Peyer's patch (tissue), 4 donors: ENCODE data around the gene KIF26B.

Experiments used
- CTCF ChIP-seq, 6 experiments: fragments of 450-650 bp in 4 of 6; fragments of 200-600 bp in 2 of 6; sonication (generic) in 1 of 6; IDR thresholded peaks; one replicate each; pipeline ENCODE4 v1.5.1; 2017 to 2019; ENCODE audit warnings: antibody characterized with exemption in 6 of 6, mild to moderate bottlenecking in 3 of 6, moderate library complexity in 1 of 6
- POLR2A ChIP-seq, 2 donors: fragments of 450-650 bp; IDR thresholded peaks; one replicate each; pipeline ENCODE4 v1.5.1; 2017; ENCODE audit warnings: antibody characterized with exemption in 2 of 2, mild to moderate bottlenecking in 2 of 2, moderate library complexity in 2 of 2

- TF ChIP-seq POLR2A (IDR thresholded peaks at IDR 0.05) (no peak), CTCF (IDR thresholded peaks at IDR 0.05) (no peak)
Observed at GRCh38 chr1:245510144-245510543, 355.4 kb downstream of the KIF26B start.
